Tibial nerve (tissue), 4 donors: ENCODE measurements around the gene MAPKAPK2. TPM values are rescaled to one million over a fixed set of nuclear protein-coding genes. Genes with fewer than 3 reads are reported as not detected.

Source experiments
- DNase-seq, 2 donors: peaks; one replicate each; pipeline ENCODE4 v3.0.0-alpha.2; 2019; ENCODE audit warnings: low spot score in 2 of 2
- H3K27ac ChIP-seq, 4 donors: fragments of 200-600 bp; sonication (generic) in 3 of 4; one replicate each; pipeline ENCODE4 v1.5.1; 2017 to 2019; ENCODE audit warnings: mild to moderate bottlenecking in 1 of 4
- H3K27me3 ChIP-seq, 2 donors: fragments of 200-600 bp; sonication (generic) in 1 of 2; one replicate each; pipeline versions ENCODE4 v1.5.1 to v1.6.0; 2017 to 2019
- H3K36me3 ChIP-seq, 3 donors: fragments of 200-600 bp; sonication (generic); one replicate each; pipeline ENCODE4 v1.5.1; 2018 to 2019
- H3K4me1 ChIP-seq, 4 donors: fragments of 200-600 bp; sonication (generic) in 3 of 4; one replicate each; pipeline ENCODE4 v1.5.1; 2017 to 2019
- H3K4me3 ChIP-seq, 4 donors: fragments of 200-600 bp; sonication (generic) in 3 of 4; one replicate each; pipeline ENCODE4 v1.5.1; 2017 to 2019; ENCODE audit warnings: mild to moderate bottlenecking in 1 of 4, moderate library complexity in 1 of 4
- H3K9me3 ChIP-seq, 4 donors: fragments of 200-600 bp; sonication (generic) in 3 of 4; one replicate each; pipeline ENCODE4 v1.5.1; 2017 to 2019
- CTCF ChIP-seq, 5 experiments: fragments of 200-600 bp in 3 of 5; fragments of 450-650 bp in 2 of 5; sonication (generic) in 3 of 5; IDR thresholded peaks; one replicate each; pipeline ENCODE4 v1.5.1; 2016 to 2019; ENCODE audit warnings: antibody characterized with exemption in 5 of 5, mild to moderate bottlenecking in 3 of 5, moderate library complexity in 2 of 5
- EP300 ChIP-seq, 2 donors: sonication (generic); formaldehyde crosslinking; IDR thresholded peaks; one replicate each; pipeline ENCODE4 v1.6.1; 2017; ENCODE audit warnings: antibody characterized with exemption in 2 of 2, mild to moderate bottlenecking in 1 of 2
- POLR2A ChIP-seq, 2 donors: fragments of 450-650 bp; IDR thresholded peaks; one replicate each; pipeline ENCODE4 v1.6.1; 2017; ENCODE audit warnings: antibody characterized with exemption in 2 of 2, mild to moderate bottlenecking in 2 of 2, moderate library complexity in 2 of 2
- WGBS, 2 donors: methylation state at CpG; one replicate each; pipeline ENCODE4 v1.1.5; 2018; 5-methylcytosine and 5-hydroxymethylcytosine counted together
- total RNA-seq, 4 donors: library from RNA; depleted of rRNA; stranded (reverse); fragments of >200 nt; gene quantifications; one replicate each; pipeline ENCODE4 v1.1.0, GENCODE V29; 2016

MAPKAPK2 gene
- total RNA-seq, 4 donors from 2014 or later = 30.6 to 49.5 (median 38.2) TPM

- WGBS, 2 donors = 83 to 87% methylated on average over 6 of the region's 6 CpGs
- H3K9me3 ChIP-seq = no peaks in the 10 kb centered on the region
- no peak overlapping the region for H3K4me3 ChIP-seq
- no peak overlapping the region for H3K27ac ChIP-seq
- H3K27me3 ChIP-seq = peaks cover 0 to 11% of the 10 kb centered on the region in 2 donors
- no peak for DNase-seq
- no peaks in the 10 kb centered on the region for H3K36me3 ChIP-seq
- peaks cover 0 to 45% (median 21%) of the 10 kb centered on the region in 4 donors for H3K4me1 ChIP-seq
- TF ChIP-seq EP300 (IDR thresholded peaks at IDR 0.05) (no peak), POLR2A (IDR thresholded peaks at IDR 0.05) (no peak), CTCF (IDR thresholded peaks at IDR 0.05) (no peak)
These were observed 1.4 kb upstream of the MAPKAPK2 start for GRCh38 chr1:206683313-206683712.

DNA sequence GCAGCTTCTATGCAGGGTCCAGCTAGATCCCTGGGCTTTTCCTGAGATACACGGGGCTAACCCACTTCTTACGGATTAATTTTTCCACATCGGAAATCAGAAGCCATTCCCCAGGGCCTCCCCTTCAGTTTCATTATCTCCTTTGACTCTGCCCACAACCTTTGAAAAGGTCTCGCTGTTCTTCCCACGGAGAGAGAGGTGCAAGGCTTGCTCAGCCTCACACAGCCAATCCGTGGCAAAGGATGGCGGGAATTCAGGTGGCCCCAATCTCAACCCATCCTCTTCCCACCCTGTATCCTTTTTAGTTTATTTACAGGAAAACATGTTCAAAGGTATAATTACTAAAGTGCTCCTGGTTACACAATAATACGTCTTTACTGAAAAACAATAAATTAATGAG is 702 bp upstream of the MAPKAPK2 start:
- TF ChIP-seq EP300 (IDR thresholded peaks at IDR 0.05) (no peak), POLR2A (IDR thresholded peaks at IDR 0.05) (no peak), CTCF (IDR thresholded peaks at IDR 0.05) (no peak)

DNA sequence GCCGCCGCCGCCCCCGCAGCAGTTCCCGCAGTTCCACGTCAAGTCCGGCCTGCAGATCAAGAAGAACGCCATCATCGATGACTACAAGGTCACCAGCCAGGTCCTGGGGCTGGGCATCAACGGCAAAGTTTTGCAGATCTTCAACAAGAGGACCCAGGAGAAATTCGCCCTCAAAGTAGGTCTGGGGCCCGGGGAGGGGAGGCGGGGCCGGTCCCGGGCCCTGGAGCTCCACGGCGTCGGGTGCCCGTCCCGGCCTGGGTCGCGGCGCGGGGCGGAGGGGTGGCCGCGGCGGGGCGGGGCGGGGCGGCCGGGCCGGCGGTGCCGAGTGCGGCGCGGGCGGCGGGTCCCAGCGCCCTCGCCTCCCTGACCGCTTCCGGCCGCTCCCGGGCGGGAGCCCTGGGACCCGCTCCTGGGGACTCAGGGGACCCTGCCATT is 646 bp downstream of the MAPKAPK2 start:
- Histone ChIP-seq H3K27me3 (peaks cover 0 to 11% of the 10 kb centered on the region in 2 donors), H3K36me3 (no peaks in the 10 kb centered on the region), H3K4me3 (peak overlapping the region; percentile 76 to 88 (median 82)), H3K9me3 (no peaks in the 10 kb centered on the region), H3K27ac (peak overlapping the region; percentile 89 to 99 (median 96)), H3K4me1 (peaks cover 0 to 59% (median 37%) of the 10 kb centered on the region in 4 donors)
- TF ChIP-seq EP300 (IDR thresholded peaks at IDR 0.05) (no peak), CTCF (IDR thresholded peaks at IDR 0.05) (no peak), POLR2A (IDR thresholded peaks at IDR 0.05) (no peak)
- WGBS, 2 donors = 0% methylated on average over 3 to 8 of the region's 48 CpGs
- no peak for DNase-seq

More for the DNA sequence above, 702 bp upstream of the MAPKAPK2 start:
- H3K27ac ChIP-seq = peak overlapping the region in 1 of 4 donors; percentile 97
- no peaks in the 10 kb centered on the region for H3K36me3 ChIP-seq
- DNase-seq = no peak
- peaks cover 0 to 52% (median 26%) of the 10 kb centered on the region in 4 donors for H3K4me1 ChIP-seq
- no peaks in the 10 kb centered on the region for H3K9me3 ChIP-seq
- peak overlapping the region in 3 of 4 donors; percentile 80 to 88 (median 83) for H3K4me3 ChIP-seq
- peaks cover 0 to 11% of the 10 kb centered on the region in 2 donors for H3K27me3 ChIP-seq
- 52 to 57% methylated on average over 8 of the region's 8 CpGs for WGBS, 2 donors

- WGBS, 2 donors = 0% methylated on average over 31 to 46 of the region's 48 CpGs
- H3K9me3 ChIP-seq = no peaks in the 10 kb centered on the region
- H3K4me1 ChIP-seq = peaks cover 0 to 59% (median 39%) of the 10 kb centered on the region in 4 donors
- H3K27ac ChIP-seq = peak overlapping the region; percentile 89 to 99 (median 96)
- peak in 1 of 2 donors; percentile 47 for DNase-seq
- peak; percentile 12 to 43 for TF ChIP-seq POLR2A (IDR thresholded peaks at IDR 0.05)
- peak in 1 of 5 experiments; percentile 14 for TF ChIP-seq CTCF (IDR thresholded peaks at IDR 0.05)
- TF ChIP-seq EP300 (IDR thresholded peaks at IDR 0.05) = peak in 1 of 2 donors; percentile 57
- peaks cover 0 to 11% of the 10 kb centered on the region in 2 donors for H3K27me3 ChIP-seq
- H3K4me3 ChIP-seq = peak overlapping the region; percentile 76 to 88 (median 82)
- H3K36me3 ChIP-seq = no peaks in the 10 kb centered on the region
These were observed 1.2 kb downstream of the MAPKAPK2 start for GRCh38 chr1:206685769-206686477.
